ENCODE data around the gene AFF3. TPM values are rescaled to one million over a fixed set of nuclear protein-coding genes. Genes with fewer than 3 reads are reported as not detected.

The AFF3 gene
- total and polyA plus RNA-seq, 8 donors: 1.4 to 78.8 (median 14.7) TPM

GRCh38 chr2:100016756-100017155, 125.6 kb downstream of the AFF3 start:
- no peak for DNase-seq
- TF ChIP-seq EP300 (IDR thresholded peaks at IDR 0.05): no peak
- no peak for TF ChIP-seq CTCF (IDR thresholded peaks at IDR 0.05)
- no peak for TF ChIP-seq POLR2AphosphoS5 (IDR thresholded peaks at IDR 0.05)
- no peak for TF ChIP-seq POLR2A (IDR thresholded peaks at IDR 0.05)
- H3K27ac ChIP-seq: no peak overlapping the region

GRCh38 chr2:100015849-100016248, 126.5 kb downstream of the AFF3 start:
- intact Hi-C loops (cut with DNase I; ENCODE audit: low total_unique reads): no loop called here
- H3K4me1 ChIP-seq: peaks cover 0 to 45% (median 13%) of the 10 kb centered on the region in 4 donors
- WGBS, 5 donors: 81 to 100% (median 97%) methylated on average over 3 of the region's 3 CpGs

More at GRCh38 chr2:100016756-100017155, 125.6 kb downstream of the AFF3 start:
- Histone ChIP-seq H3K27me3 (no peaks in the 10 kb centered on the region), H3K9me3 (no peaks in the 10 kb centered on the region), H3K36me3 (no peaks in the 10 kb centered on the region), H3K4me3 (no peak overlapping the region), H3K4me1 (peaks cover 0 to 36% (median 11%) of the 10 kb centered on the region in 4 donors)
- WGBS, 5 donors: 91 to 96% (median 95%) methylated on average over 3 of the region's 3 CpGs
- intact Hi-C loops (cut with DNase I; ENCODE audit: low total_unique reads): no loop called here

GRCh38 chr2:100013892-100014677, 128.3 kb downstream of the AFF3 start:
- 57 to 71% (median 67%) methylated on average over 5 of the region's 5 CpGs for WGBS, 5 donors
- TF ChIP-seq POLR2A (IDR thresholded peaks at IDR 0.05): no peak
- no peak for TF ChIP-seq CTCF (IDR thresholded peaks at IDR 0.05)
- peak in 1 of 3 donors; percentile 55 for TF ChIP-seq POLR2AphosphoS5 (IDR thresholded peaks at IDR 0.05)
- intact Hi-C loops (cut with DNase I; ENCODE audit: low total_unique reads): no loop called here
- Histone ChIP-seq H3K27me3 (no peaks in the 10 kb centered on the region), H3K9me3 (no peaks in the 10 kb centered on the region), H3K4me3 (no peak overlapping the region), H3K27ac (no peak overlapping the region), H3K36me3 (no peaks in the 10 kb centered on the region), H3K4me1 (peaks cover 0 to 57% (median 21%) of the 10 kb centered on the region in 4 donors)
- peak in 1 of 2 donors; percentile 41 for DNase-seq

More at GRCh38 chr2:100015849-100016248, 126.5 kb downstream of the AFF3 start:
- no peaks in the 10 kb centered on the region for H3K9me3 ChIP-seq
- no peak overlapping the region for H3K4me3 ChIP-seq
- H3K27me3 ChIP-seq: no peaks in the 10 kb centered on the region
- TF ChIP-seq CTCF (IDR thresholded peaks at IDR 0.05) (no peak), POLR2AphosphoS5 (IDR thresholded peaks at IDR 0.05) (no peak), POLR2A (IDR thresholded peaks at IDR 0.05) (no peak), EP300 (IDR thresholded peaks at IDR 0.05) (no peak)
- no peak overlapping the region for H3K27ac ChIP-seq
- no peak for DNase-seq
- no peaks in the 10 kb centered on the region for H3K36me3 ChIP-seq

- peaks cover 0 to 2% (median under 1%) of the 10 kb centered on the region in 4 donors for H3K36me3 ChIP-seq
- H3K9me3 ChIP-seq: no peaks in the 10 kb centered on the region
- no peaks in the 10 kb centered on the region for H3K27me3 ChIP-seq
- no peak overlapping the region for H3K27ac ChIP-seq
- no peak for DNase-seq
- H3K4me1 ChIP-seq: peaks cover 0 to 47% (median 19%) of the 10 kb centered on the region in 4 donors
- intact Hi-C loops (cut with DNase I; ENCODE audit: low total_unique reads): no loop called here
- no peak overlapping the region for H3K4me3 ChIP-seq
- 84 to 97% (median 94%) methylated on average over 5 of the region's 5 CpGs for WGBS, 5 donors
- no peak for TF ChIP-seq CTCF (IDR thresholded peaks at IDR 0.05)
- TF ChIP-seq POLR2A (IDR thresholded peaks at IDR 0.05): no peak
- no peak for TF ChIP-seq POLR2AphosphoS5 (IDR thresholded peaks at IDR 0.05)
- TF ChIP-seq EP300 (IDR thresholded peaks at IDR 0.05): no peak
Observed at GRCh38 chr2:100012561-100012960, 129.8 kb downstream of the AFF3 start.

Data from stomach (tissue), 9 donors.